ENCODE results near the gene ERICH6B.

Gene ERICH6B

DNA sequence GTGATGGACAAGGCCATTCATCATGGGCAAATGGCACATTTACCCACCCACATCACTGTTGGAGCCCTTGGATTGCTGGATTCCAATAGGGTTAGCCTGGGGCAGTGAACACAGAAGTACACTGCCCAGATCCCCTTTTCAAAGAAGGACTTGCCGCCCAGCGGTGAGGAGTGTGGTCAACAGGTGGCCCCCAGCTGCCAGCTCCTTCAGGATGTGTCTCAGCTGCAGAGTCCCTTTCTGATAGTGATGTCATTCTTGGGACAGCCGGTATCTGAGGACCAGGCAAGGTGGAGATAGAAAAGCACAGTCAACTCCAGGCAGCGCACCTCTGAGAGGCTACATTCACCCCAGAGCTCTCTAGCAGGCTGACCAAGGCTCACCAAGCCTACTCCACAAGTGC, 16.9 kb downstream of the ERICH6B start:
- DNase-seq = no peak

DNA sequence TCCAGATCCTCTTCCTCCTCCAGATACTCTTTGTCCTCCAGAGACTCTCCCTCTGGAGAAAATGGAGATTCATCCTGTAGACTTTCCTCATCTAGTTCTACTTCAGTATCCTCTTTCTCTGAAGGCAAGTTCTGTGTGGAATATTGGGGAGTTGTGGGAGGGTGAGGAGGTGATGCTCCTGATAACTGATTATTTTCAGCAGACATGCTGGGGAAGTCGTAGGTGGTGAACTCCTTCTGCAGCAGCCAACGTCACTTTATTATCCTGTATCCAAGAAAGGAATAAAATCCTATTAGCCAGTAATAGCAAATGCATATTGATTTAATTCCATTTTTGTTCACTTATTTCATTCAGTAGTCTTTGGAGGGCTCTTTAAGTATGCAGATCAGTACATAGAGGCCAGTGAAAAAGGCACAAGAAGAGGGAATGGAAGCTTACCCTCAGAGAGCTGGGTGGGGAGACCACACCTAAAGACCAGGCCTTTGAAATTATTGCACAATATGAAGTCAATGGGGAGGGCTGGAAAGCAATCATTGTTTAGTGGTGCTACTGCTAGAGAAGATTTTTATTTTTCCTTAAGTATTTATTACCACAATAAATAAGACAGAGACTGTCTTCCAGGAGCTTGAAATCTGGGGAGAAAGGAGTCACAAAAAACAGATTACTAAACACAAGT, 18.6 kb downstream of the ERICH6B start:
- DNase-seq = no peak

DNA sequence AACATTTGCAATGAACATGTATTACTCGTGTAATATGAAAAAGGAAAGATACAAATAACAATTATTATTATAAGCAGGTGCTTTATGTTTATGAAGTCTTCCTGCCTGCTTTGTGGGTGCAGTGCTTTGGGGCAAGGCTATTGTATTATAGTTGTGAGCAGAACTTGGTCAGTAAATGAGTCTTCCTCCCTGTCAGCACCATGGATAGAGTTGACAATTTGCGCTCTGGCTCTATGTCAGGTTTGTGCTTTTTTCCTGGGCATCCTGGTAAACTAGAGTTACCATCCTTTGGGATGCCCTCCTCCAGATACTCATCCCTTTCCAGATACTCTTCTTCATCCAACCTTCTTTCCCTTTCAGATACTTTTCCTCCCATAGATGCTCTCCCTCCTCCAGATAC, 19.6 kb downstream of the ERICH6B start:
- DNase-seq = no peak

DNA sequence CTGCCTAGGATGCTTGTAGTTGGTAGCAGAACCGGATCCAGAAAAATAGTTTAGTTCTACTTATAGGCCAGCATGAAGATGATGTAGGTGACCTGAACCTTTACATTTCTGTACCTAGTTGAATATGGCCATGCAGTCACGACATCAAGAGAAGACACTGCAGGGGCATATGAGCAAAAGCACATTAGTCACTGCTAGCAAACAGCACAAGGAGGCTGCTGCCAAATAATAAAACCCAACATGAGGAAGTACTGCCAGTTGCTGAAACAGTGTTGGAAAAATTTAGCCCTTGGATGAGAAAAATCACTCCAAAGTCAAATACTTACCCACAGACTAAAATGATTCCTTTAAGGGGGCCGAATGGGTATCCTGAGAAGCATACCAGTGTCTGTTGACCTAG, 20.8 kb downstream of the ERICH6B start:
- no peak for DNase-seq

DNA sequence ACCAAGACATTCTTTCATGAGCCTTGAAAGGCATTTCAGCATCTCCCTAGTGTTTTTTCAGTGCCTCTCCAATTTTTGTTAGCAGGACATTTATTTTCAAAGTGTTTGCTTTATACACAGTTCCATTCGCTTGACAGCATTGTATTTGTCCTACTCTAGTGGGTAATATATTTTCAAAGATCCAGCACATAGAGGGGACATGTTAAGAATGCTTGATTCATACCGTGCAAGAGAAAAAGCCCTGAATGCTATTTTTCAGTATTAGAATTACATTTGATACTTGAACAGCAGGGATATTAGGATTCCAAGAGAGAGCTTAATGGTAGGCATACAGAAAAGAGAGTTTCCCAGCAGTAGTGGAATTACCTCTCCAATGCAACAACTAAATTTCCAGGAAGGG, 21.3 kb downstream of the ERICH6B start:
- no peak for DNase-seq

DNA sequence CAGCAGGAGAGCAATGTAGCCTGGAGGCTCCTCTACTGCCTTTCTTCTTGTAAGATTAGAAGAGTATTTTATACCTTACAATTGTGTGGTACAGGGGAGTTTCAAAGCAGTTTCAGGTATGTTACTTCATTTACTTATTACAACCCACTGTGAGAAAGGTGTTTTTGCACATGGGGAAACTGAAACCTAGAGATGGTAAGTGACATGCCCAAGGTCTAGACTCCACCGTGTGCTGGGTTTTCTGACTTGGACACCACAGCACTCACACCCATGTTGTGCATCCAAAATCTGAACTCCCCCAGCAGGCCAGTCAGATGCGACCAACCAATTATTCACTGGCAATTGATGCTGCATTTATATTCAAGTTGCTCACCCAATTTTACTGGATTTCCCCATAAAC, 22.8 kb downstream of the ERICH6B start:
- no peak for DNase-seq

DNA sequence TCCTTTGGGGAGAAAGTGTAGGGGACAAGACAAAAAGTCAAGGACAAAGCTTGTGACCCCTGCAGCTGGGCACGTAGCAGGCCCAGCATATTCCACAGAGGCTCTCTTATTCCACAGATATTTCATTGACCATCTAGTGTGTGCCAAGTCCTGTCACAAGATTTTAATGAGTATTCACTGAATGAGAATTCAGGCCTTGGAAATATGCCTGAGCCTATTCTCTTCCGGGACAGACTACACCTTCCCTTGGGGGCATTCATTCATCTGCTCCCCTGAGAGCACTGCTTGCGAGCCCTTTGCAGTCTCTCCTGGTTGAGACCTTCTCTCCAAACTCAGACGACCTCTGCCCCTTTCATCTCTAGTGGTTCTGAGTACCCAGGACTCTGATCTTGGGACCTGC, 25.5 kb downstream of the ERICH6B start:
- no peak for DNase-seq

DNA sequence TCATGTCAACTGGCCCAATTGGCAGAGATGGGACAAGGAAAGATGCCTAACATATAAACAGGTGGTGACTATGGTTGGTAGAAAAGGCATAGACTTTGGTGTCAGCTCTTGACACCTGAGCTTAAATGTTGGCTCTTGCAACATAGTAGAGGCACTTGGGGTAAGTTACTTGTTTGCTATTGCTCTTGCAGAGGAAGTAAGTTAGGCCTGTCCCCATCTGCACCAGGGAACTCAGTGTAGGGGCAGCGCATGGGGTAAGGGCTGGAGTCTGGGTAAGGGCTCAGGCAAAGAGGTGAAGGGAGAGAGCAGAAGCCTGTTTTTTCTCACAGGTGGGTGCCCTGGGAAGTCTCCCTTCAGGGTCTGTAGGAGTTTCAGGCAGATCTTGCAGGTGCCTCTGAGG, 27.6 kb downstream of the ERICH6B start:
- DNase-seq = no peak

DNA sequence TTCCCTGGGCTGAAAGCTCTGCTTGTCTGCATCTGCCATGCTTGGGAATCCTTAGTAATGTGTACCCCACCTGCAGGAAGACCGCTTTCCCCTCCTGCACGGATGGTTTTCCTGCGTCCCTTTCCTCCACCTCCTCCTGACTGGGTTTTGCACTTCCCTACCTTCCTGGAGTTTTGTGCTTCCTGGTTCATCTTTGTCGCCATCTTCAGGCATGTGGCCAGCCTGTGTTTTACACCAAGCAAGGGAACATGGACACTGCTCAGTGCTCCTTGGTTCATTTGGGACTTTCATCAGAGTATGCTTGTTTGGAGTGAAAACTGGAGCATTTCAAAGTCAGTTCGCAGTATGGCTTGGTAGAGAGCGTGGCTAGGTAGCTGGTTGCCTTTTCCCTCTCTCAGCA, 30.7 kb downstream of the ERICH6B start:
- DNase-seq = no peak

DNA sequence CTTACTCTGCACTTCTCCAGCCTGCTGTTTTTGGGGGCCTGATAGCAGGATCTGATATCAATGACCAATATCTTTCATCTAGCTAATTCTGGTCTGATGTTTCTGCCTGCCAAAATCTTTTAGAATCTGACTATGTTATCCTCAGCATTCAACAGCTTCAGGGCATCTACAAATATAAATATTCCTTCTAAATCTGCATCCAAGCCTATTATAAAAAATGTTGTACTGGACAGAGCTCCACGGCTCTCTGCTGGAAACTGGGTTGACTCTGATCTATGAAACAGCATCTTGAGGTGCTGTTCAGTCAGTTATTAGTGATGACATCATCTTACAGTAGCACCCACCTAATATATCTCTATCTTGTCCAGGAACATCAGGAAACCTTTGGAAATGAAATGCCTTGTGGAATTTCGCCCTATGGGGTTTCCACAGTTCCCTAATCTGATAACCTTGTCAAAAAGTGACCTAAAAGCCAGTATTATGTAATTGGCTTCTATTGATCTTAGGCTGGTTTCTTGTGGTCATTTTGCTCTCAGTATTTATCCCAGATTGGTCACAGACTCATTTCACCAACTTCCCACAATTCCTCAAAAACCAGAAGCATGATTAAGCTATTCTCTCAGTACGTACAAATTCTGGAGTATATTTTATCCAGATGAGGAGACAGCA, 33.0 kb downstream of the ERICH6B start:
- no peak for DNase-seq

DNA sequence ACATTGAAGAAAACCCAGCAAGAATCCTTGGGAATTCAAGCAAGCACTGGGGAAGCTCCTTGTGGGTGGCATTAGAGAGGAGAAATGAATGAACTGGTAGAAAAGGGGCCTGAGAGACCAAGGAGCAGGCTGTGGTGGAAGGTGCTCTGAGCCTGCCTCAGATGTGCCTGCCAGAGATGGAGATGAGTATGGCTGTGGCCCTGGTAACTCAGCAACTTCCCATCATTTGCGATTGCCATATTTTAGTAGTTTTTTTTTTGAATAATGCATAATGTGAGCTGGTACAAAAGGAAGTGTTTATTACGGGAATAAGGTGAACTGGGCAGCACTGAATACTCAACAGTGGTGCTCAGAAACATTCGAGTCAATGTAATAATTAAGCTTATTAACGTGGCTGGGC, 39.1 kb downstream of the ERICH6B start:
- DNase-seq = no peak

DNA sequence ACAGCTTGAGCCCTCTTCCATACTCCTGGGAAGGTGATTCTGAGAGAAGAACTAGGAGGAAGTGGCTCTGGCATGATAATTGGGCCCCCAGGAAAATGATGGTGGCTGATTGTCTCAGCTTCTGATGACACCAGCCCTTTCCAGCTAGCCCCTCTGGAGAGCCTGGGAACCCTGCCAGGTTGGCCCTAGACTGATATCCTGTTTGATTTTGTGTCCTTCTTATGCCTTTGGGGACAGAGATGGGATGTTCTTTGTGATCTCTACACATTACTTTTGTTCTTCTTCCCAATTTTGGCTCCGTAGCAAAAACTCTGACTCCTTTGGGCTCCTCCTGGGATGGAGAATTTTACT, 39.7 kb downstream of the ERICH6B start:
- peak; percentile 16 for DNase-seq

DNA sequence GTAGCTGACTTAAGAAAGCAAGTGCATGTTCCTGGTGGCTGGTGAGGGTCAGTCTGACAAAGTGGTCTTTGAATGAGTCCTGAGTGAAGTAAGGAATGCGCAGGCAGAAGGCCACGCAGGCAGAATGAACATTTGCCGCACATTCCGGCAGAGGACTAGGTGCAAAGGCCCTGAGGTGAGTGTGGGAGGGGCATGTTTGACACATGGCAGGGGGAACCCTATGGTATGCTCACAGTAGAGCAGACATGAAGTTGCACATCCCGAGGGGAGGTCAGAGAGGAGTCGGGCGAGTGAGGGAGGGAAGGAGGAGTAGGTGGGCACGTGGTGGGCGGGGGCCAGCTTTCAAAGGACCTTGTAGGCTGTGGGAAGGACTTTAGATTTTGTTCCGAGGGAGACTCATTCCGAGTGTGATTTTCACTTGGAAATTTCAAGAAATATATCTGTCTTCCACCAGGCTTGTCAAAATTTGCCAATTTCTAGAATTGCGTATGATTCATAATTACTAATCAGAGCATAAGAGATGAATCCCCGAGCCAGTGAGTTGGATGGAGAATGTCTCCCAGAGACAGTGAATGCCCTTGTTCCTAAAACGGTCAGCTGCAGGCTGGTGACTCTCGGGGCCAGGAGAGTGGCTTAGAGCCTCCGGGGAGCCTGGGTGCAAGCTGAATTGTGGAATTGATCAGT, 40.3 kb downstream of the ERICH6B start:
- no peak for DNase-seq

DNA sequence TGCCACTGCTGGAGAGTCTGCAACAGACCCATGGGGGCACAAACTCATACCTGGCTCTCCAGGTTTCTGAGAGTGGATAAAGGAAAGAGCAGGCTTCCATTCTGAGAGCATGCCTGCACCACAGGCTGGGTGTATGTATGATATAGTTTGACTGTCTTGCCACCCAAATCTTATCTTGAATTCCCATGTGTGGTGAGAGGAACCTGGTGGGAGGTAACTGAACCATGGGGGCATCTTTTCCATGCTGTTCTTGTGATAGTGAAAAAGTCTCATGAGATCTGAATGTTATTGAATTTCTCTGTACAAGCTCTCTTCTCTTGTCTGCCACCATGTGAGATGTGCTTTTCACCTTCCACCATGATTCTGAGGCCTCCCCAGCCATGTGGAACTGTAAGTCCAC, 50.2 kb downstream of the ERICH6B start:
- DNase-seq = no peak

DNA sequence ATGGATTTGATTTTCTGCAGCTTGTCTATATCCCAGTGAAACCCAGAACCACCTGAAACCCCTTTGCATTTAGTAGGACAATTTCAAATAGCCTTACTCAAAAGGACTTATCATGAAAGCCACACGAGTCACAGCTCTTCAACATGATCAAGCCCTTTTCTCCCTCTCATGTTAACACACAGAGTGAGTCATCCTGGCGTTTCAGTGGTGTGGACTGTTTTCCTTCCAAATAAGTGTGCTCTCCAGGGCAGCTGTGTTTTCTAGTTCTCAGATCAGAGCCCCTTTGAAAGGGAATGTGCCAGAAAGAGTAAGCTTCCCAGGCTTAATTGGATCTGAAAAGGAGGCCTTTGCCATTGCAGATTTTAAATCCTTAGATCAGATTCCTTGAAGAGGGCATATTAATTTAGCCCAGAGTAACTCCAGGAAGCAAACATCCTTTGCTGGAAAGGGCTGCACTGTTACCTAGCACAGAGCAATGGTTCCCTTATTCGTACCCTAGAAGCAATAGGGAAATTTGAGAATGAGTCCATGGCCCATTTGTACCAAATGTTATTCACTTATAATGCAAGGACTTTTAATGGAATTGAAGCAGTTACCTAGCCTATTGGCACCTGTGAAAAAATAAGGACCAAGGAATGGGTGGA, 51.3 kb downstream of the ERICH6B start:
- DNase-seq = peak; percentile 34

DNA sequence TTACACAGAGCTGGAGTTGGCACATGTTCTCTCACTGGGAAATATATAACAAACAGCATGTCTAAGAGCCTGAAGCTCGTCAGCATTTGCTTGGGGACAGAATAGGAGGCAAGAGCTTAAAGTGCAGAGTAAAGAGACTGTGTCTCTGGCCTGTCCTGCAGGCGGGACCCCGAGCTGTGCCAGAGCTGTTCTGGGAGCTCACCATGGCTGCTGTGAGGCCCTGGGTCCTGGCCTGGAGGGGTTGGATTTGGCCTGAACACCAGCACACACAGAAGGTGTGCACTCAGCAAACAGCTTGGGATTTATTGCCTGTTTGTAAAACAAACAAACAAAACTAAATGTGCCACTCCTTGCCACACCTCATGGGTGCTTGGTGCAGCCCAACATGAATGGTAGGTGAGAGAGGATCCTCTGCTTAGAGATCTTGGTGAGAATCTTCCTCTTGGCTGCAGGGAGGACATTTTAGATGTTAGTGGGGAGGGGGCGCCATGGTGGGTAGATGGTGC, 60.9 kb downstream of the ERICH6B start:
- no peak for DNase-seq

DNA sequence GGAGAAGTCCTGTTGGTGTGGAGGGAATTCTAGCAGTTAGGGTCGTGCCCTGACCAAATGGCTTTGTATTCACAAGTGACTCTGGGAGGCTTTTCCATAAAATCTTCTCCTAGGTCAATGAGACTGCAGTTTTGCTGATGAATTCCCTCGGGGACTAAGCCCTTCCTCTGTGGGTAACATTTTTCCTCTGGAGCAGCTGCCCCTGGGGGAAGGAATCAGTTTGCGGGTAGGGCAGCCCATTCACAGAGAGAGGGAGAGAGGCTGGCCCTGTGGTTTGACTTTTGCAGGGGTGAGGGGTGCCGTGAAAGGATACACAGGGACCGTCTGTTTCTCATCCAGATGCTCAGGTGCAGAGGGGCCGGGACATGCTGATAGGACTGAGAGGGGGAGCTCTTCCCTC, 67.3 kb downstream of the ERICH6B start:
- no peak for DNase-seq

DNA sequence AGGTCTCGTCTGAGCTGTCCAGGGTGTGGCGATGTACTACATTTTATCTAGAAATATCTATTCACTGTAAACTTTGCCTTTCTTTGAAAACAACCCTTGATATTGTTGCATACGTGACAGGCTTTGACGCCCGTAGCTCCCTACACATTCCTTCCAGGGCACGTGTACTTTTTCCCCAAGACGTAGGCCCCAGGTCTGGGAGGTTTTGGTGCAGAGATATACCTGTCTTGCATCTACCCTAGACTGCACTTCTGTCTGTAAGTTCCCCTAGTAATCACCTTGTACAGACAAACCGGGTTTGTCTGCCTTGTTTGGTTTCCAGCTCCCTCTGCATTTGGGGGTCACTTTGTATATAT, 69.2 kb downstream of the ERICH6B start:
- no peak for DNase-seq

DNA sequence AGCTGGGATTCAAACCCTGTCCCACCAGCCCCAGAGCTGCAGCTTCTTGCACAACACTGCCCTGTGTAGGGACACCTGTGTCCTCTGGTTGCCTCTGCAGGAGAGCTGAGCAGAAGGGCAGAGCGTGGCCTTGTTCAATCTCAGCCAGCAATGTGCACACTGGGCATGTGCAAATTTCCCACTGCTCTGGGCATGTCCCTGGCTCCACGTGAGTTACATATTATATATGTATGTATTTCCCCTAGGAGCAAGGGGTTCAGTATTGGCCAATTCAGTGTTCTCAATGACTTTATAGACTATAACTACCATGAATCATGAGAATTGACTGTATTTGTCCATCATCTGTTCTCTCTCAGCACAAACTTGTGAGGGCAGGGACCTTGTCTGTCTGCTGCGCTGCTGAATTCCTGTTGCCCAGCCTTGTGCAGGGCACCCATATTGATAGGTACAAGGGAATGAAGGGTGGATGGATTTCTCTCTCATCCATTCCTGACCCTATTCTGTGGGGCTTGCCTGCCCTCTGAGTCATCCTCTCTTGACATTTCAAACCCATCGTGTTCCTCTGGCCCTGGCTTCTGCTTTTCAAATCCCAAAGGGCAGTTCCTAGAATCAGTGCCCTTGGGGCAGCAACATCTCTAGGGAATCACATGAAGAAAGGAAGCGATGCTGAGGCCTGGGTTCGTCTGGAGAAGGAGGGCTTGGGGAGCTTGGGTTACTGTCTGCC, 69.7 kb downstream of the ERICH6B start:
- DNase-seq = no peak

DNA sequence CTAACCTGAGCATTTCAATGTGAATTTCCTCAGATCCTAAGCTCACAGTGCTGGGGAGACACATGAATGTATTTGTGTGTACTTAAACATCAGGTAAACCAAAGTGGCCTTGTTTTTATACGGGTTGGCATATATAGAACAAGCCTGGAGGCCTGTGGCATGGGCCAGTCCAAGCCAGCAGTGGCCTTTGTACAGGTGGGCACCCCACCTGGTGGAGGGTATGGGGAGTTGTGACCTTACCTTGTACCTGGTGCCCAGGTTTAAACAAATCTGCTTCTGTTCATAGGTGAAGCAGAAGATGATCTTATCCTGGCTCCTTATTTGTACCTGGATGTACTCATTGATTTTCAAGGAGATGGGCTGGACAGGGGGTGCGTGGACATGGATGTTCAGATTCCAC, 71.0 kb downstream of the ERICH6B start:
- no peak for DNase-seq

DNA sequence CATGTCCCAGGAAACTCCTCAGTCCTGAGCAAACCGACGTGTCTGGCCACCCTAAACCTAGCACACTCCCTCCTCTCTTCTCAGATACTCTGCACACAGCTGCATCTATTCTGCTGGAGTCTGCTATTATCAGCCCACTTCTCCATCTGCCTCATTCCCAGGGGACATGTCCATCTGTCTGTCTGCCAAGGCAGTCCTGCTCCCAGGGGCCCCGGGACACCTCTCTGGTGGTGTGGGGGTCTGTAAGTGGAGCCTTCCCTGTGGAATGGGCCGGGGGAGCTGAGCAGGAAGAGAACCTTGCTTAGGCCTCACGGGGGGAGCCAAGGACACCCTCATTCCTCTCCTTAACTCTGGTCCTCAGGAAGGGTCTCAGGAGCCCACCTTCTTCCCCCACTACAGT, 72.7 kb downstream of the ERICH6B start:
- no peak for DNase-seq

DNA sequence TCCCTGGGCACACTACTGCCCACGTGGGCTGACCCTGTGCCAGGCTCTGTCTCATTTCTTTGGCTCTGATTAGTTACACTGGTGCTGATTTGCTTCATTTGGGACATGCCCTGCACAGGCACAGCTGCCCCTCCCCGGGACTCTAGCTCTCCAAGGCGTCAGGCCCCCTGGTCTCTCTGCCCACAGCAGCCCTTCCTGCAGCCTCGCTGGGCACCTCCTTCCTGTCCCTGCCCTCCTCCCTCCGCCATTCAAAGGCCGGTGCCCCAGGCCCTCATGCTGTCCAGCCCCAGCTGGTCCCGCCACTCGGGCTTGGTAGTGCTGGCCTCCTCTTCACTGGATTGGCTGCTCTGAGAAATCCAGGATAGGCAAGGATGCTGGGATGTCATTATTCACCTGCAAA, 73.1 kb downstream of the ERICH6B start:
- no peak for DNase-seq

DNA sequence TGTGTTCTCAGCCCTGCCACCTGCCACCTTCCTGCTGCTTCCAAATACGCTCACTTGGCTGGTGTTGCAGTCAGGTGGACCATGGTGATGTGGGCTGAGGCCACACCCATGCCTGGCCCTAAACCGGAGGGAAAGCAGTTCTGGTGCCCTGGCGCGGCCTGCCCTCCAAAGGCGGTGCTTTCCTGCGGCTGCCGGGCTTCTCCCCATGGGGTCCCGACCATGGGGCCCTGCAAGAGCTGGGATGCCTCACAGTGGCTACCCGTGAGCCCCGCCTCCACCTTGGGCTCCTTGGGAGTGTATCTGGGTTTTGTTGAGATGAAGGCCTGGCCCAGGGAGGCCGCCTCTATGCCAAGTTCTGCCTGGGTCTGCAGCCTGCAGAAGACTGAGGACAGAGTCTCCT, 73.7 kb downstream of the ERICH6B start:
- no peak for DNase-seq
